T-cell (primary cell): ENCODE measurements around the gene ZMYM4. TPM values are rescaled to one million over a fixed set of nuclear protein-coding genes. Genes with fewer than 3 reads are reported as not detected.

Experiments used
- ATAC-seq, 4 experiments: fragments of 200-7000 bp in 3 of 4; fragments of 150-1000 bp in 1 of 4; cut with Tn5 transposase; replicated peaks in 1 of 4; 1 replicate in 3 of 4; 2 replicates in 1 of 4; pipeline ENCODE4 v1.10.0; 2021; ENCODE audit warnings: moderate library complexity in 3 of 4, mild to moderate bottlenecking in 2 of 4, moderate number of reproducible peaks in 1 of 4
- CTCF ChIA-PET, 2 donors: fragments of 300-600 bp; sonication (Branson Sonifier 250); formaldehyde crosslinking; loops; one replicate each; lab custom pipeline; 2022; ENCODE audit warnings: antibody characterized with exemption in 2 of 2; lab: Charles Lee
- POLR2A ChIA-PET, 2 donors: fragments of 300-600 bp; sonication (Branson Sonifier 250); formaldehyde crosslinking; loops; one replicate each; lab custom pipeline; 2022; ENCODE audit warnings: antibody characterized with exemption in 2 of 2; lab: Charles Lee
- DNase-seq, 35 experiments: peaks; one replicate each; pipeline versions ENCODE4 v3.0.0 to v3.0.0-alpha.2; 2013 to 2023
- H3K27ac ChIP-seq: one replicate; pipeline ENCODE4 v1.5.1; 2013; ENCODE audit warnings: low read length
- H3K27me3 ChIP-seq, 2 experiments: replicated peaks in 1 of 2; 1 replicate in 1 of 2; 2 replicates in 1 of 2; pipeline versions ENCODE4 v1.6.1 to v1.7.0; 2013; ENCODE audit warnings: low read length in 1 of 2, mixed read lengths in 1 of 2; ENCODE audit not compliant: control insufficient read depth in 2 of 2, insufficient read depth in 2 of 2; ENCODE audit errors: extremely low read depth in 1 of 2
- H3K36me3 ChIP-seq, 2 donors: 1 replicate in 1 of 2; 2 replicates in 1 of 2; pipeline versions ENCODE4 v1.6.1 to v1.7.0; 2013; ENCODE audit warnings: low read length in 1 of 2; ENCODE audit not compliant: control insufficient read depth in 2 of 2, insufficient read depth in 1 of 2; ENCODE audit errors: extremely low read depth in 1 of 2
- H3K4me1 ChIP-seq, 2 experiments: 1 replicate in 1 of 2; 2 replicates in 1 of 2; pipeline versions ENCODE4 v1.6.1 to v1.7.0; 2013; ENCODE audit warnings: low read length in 2 of 2, mixed read lengths in 1 of 2; ENCODE audit not compliant: insufficient read depth in 2 of 2, control insufficient read depth in 1 of 2; ENCODE audit errors: extremely low read depth in 1 of 2
- H3K4me3 ChIP-seq, 2 donors: 1 replicate in 1 of 2; 2 replicates in 1 of 2; pipeline versions ENCODE4 v1.5.1 to v1.7.0; 2013; ENCODE audit warnings: mild to moderate bottlenecking in 2 of 2, low read length in 1 of 2, moderate library complexity in 1 of 2; ENCODE audit not compliant: control insufficient read depth in 1 of 2; ENCODE audit errors: extremely low read depth in 1 of 2
- H3K9me3 ChIP-seq: 2 replicates; pipeline ENCODE4 v1.7.0; 2013
- H3K27ac Mint-ChIP-seq, 2 donors: one replicate each; pipeline ENCODE4 v1.8.0; 2020 to 2021; ENCODE audit warnings: mild to moderate bottlenecking in 2 of 2, mixed read lengths in 2 of 2
- H3K27me3 Mint-ChIP-seq, 2 donors: one replicate each; pipeline ENCODE4 v1.8.0; 2021 to 2022; ENCODE audit warnings: mixed read lengths in 2 of 2
- H3K36me3 Mint-ChIP-seq: one replicate; pipeline ENCODE4 v1.8.0; 2021; ENCODE audit warnings: mixed read lengths
- H3K4me1 Mint-ChIP-seq, 3 donors: one replicate each; pipeline ENCODE4 v1.8.0; 2020 to 2022; ENCODE audit warnings: mixed read lengths in 3 of 3, mild to moderate bottlenecking in 1 of 3
- H3K4me3 Mint-ChIP-seq, 3 donors: one replicate each; pipeline ENCODE4 v1.8.0; 2020 to 2022; ENCODE audit warnings: mild to moderate bottlenecking in 3 of 3, mixed read lengths in 3 of 3, moderate library complexity in 3 of 3
- H3K9me3 Mint-ChIP-seq, 3 donors: one replicate each; pipeline ENCODE4 v1.8.0; 2020 to 2022; ENCODE audit warnings: mixed read lengths in 3 of 3
- WGBS: methylation state at CpG from one replicate; pipeline ENCODE4 v1.1.5; 2013; ENCODE audit warnings: missing lambda C conversion rate; ENCODE audit not compliant: insufficient coverage; 5-methylcytosine and 5-hydroxymethylcytosine counted together
- total RNA-seq, 35 experiments: library from RNA in 6 of 35; stranded (reverse) in 6 of 35; fragments of 120-200 nt in 1 of 35; gene quantifications; one replicate each; pipeline versions ENCODE4 v1.2.1 to v1.2.4 and lab custom pipeline; 2013 to 2026

Gene ZMYM4
- total RNA-seq, 5 donors from 2014 or later (not counting 1 experiment from before 2014, with no cell fraction given), result 28.7 to 41.7 (median 38.5) TPM

- Histone ChIP-seq H3K9me3 (no peaks in the 10 kb centered on the region), H3K4me3 (no peak overlapping the region), H3K27me3 (no peaks in the 10 kb centered on the region), H3K27ac (no peak overlapping the region), H3K4me1 (no peaks in the 10 kb centered on the region), H3K36me3 (no peaks in the 10 kb centered on the region)
- H3K4me3 Mint-ChIP-seq, result no peak overlapping the region
- peaks cover 4 to 16% (median 5%) of the 10 kb centered on the region in 3 donors for H3K4me1 Mint-ChIP-seq
- ChIA-PET POLR2A (no interaction called here), CTCF (no interaction called here)
- H3K9me3 Mint-ChIP-seq, result no peaks in the 10 kb centered on the region
- no peak for ATAC-seq
- H3K36me3 Mint-ChIP-seq, result peaks cover 19% of the 10 kb centered on the region
- WGBS, result 92% methylated on average over 6 of the region's 6 CpGs
- no peak for DNase-seq
- H3K27me3 Mint-ChIP-seq, result no peaks in the 10 kb centered on the region
- no peak overlapping the region for H3K27ac Mint-ChIP-seq
Observed at GRCh38 chr1:35350872-35351271, 82.4 kb downstream of the ZMYM4 start.

DNA sequence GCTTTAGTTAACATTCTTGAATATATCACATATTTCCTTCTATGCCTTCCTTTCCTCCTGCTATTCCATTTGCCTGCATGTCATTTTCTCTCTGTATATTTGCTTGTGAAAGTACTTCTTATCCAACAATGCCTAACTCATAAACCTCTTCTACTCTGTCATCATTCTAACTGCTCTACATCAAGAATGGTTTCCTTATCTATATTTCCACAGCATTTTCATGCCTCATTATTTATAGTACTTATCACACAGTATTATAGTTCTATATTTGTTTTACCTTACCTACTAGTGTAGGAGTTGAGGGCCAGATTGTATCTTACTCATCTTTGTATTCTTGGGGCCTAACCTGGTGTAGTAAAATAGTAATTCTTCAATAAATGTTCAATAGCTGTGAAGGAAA, 91.5 kb downstream of the ZMYM4 start:
- CTCF ChIA-PET, result no interaction called here
- POLR2A ChIA-PET, result no interaction called here
- Mint-ChIP-seq H3K9me3 (no peaks in the 10 kb centered on the region), H3K4me1 (peaks cover 8 to 19% (median 16%) of the 10 kb centered on the region in 3 donors), H3K27me3 (no peaks in the 10 kb centered on the region), H3K4me3 (no peak overlapping the region), H3K36me3 (peaks cover 34% of the 10 kb centered on the region), H3K27ac (no peak overlapping the region)
- H3K9me3 ChIP-seq, result no peaks in the 10 kb centered on the region
- H3K36me3 ChIP-seq, result peaks cover 0 to 6% of the 10 kb centered on the region in 2 donors
- H3K4me3 ChIP-seq, result no peak overlapping the region
- H3K27me3 ChIP-seq, result no peaks in the 10 kb centered on the region
- ATAC-seq (no peak), DNase-seq (no peak)
- H3K4me1 ChIP-seq, result no peaks in the 10 kb centered on the region
- no peak overlapping the region for H3K27ac ChIP-seq

DNA sequence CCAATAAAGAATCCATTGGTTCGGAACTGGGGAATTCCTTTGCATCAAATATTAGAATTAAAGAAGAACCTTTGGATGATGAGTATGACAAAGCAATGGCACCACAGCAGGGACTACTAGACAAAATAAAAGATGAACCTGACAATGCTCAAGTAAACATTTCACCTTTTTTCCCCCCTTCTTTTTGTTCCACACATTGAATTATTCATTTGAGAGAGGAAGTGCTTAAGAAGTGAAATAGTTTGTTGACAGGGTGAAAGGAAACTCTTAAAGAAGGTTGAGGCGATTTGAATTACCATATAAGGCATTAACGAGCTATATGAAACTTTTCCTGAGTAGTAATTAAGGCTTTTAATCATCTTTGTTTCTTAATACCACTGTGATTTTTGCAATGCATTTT, 93.1 kb downstream of the ZMYM4 start:
- ATAC-seq (no peak), DNase-seq (no peak)
- Mint-ChIP-seq H3K4me3 (no peak overlapping the region), H3K36me3 (peaks cover 32% of the 10 kb centered on the region), H3K9me3 (no peaks in the 10 kb centered on the region), H3K4me1 (peaks cover 8 to 19% (median 16%) of the 10 kb centered on the region in 3 donors), H3K27ac (no peak overlapping the region), H3K27me3 (no peaks in the 10 kb centered on the region)
- no CpG with 5 or more reads among the region's 3 CpGs for WGBS
- no peaks in the 10 kb centered on the region for H3K27me3 ChIP-seq
- H3K27ac ChIP-seq, result no peak overlapping the region
- H3K9me3 ChIP-seq, result no peaks in the 10 kb centered on the region
- no peaks in the 10 kb centered on the region for H3K4me1 ChIP-seq
- ChIA-PET CTCF (interaction anchor here in 1 of 2 donors (0.6 kb wide), 1 partner anchor 95 kb away, joined by 3 read pairs; no protein-coding TSS in a partner anchor), POLR2A (interaction anchor here in 1 of 2 donors (0.7 kb wide), 1 partner anchor 10 kb away, joined by 4 read pairs; no protein-coding TSS in a partner anchor)
- H3K36me3 ChIP-seq, result peaks cover 0 to 6% of the 10 kb centered on the region in 2 donors
- H3K4me3 ChIP-seq, result no peak overlapping the region

- H3K4me1 ChIP-seq, result no peaks in the 10 kb centered on the region
- peaks cover 0 to 6% of the 10 kb centered on the region in 2 donors for H3K36me3 ChIP-seq
- H3K9me3 ChIP-seq, result no peaks in the 10 kb centered on the region
- Mint-ChIP-seq H3K4me1 (peaks cover 6 to 19% (median 6%) of the 10 kb centered on the region in 3 donors), H3K27ac (no peak overlapping the region), H3K27me3 (no peaks in the 10 kb centered on the region), H3K4me3 (no peak overlapping the region), H3K9me3 (no peaks in the 10 kb centered on the region), H3K36me3 (peaks cover 28% of the 10 kb centered on the region)
- CTCF ChIA-PET, result interaction anchor here in 1 of 2 donors (0.7 kb wide), 1 partner anchor 1860 kb away, joined by 4 read pairs; no protein-coding TSS in a partner anchor
- no peak for DNase-seq
- no peak overlapping the region for H3K4me3 ChIP-seq
- no peak overlapping the region for H3K27ac ChIP-seq
- no CpG with 5 or more reads among the region's 3 CpGs for WGBS
- no peak for ATAC-seq
- no peaks in the 10 kb centered on the region for H3K27me3 ChIP-seq
- POLR2A ChIA-PET, result no interaction called here
Observed at GRCh38 chr1:35364741-35365140, 96.2 kb downstream of the ZMYM4 start.

GRCh38 chr1:35367914-35368313, 99.4 kb downstream of the ZMYM4 start:
- Mint-ChIP-seq H3K4me3 (no peak overlapping the region), H3K27me3 (no peaks in the 10 kb centered on the region)
- CTCF ChIA-PET, result no interaction called here

DNA sequence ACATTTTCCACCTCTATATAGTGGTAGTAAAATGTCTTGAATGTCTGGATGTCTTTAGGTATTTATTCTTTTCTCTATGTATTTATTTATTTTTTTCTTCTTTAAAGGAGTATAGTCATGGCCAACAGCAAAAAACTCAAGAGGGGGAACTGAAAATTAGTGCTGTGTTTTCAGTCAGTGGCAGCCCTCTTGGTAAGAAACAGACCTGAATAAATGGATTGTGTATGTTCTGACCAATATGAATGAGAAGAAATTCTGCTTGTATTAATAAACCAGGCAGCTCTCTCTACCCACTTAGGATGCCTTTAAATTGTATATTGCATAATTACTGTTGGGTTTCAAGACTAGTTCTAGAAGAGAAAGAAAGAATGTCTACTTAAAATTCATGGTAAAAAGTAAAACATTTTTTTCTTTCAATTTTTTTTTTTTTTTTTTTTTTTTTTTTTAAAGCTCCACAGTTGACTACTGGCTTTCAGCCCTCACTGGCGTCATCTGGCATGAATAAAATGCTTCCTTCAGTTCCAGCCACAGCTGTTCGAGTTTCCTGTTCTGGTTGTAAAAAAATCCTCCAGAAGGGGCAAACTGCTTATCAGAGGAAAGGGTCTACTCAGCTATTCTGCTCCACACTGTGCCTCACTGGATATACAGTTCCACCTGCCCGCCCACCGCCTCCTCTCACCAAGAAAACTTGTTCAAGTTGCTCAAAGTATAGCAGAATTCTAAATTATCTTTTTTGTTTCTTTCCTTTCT, 101.6 kb downstream of the ZMYM4 start:
- H3K36me3 Mint-ChIP-seq, result peaks cover 15% of the 10 kb centered on the region
- no peak for ATAC-seq
- no peaks in the 10 kb centered on the region for H3K36me3 ChIP-seq
- ChIA-PET POLR2A (interaction anchor here (0.6 kb wide), 2 partner anchors 112 to 480 kb away, joined by 7 to 12 read pairs; no protein-coding TSS in a partner anchor), CTCF (interaction anchor here (0.6 kb wide), 3 partner anchors 14 to 1889 kb away, joined by 3 to 4 read pairs (median 3); no protein-coding TSS in a partner anchor)
- no peak overlapping the region for H3K27ac Mint-ChIP-seq
- WGBS, result 60% methylated on average over 2 of the region's 4 CpGs
- H3K9me3 Mint-ChIP-seq, result no peaks in the 10 kb centered on the region
- no peaks in the 10 kb centered on the region for H3K27me3 ChIP-seq
- H3K4me3 ChIP-seq, result no peak overlapping the region
- H3K4me1 ChIP-seq, result no peaks in the 10 kb centered on the region
- H3K9me3 ChIP-seq, result no peaks in the 10 kb centered on the region
- no peak overlapping the region for H3K27ac ChIP-seq
- no peak overlapping the region for H3K4me3 Mint-ChIP-seq
- no peak for DNase-seq
- no peaks in the 10 kb centered on the region for H3K27me3 Mint-ChIP-seq
- no peaks in the 10 kb centered on the region for H3K4me1 Mint-ChIP-seq

More at GRCh38 chr1:35367914-35368313, 99.4 kb downstream of the ZMYM4 start:
- H3K4me3 ChIP-seq, result no peak overlapping the region
- WGBS, result no CpG with 5 or more reads among the region's 2 CpGs
- DNase-seq, result no peak
- H3K36me3 Mint-ChIP-seq, result peaks cover 21% of the 10 kb centered on the region
- no peaks in the 10 kb centered on the region for H3K9me3 ChIP-seq
- H3K27ac Mint-ChIP-seq, result no peak overlapping the region
- no peaks in the 10 kb centered on the region for H3K9me3 Mint-ChIP-seq
- peaks cover 0 to 2% of the 10 kb centered on the region in 2 donors for H3K36me3 ChIP-seq
- peaks cover 0 to 7% (median 0%) of the 10 kb centered on the region in 3 donors for H3K4me1 Mint-ChIP-seq
- H3K27ac ChIP-seq, result no peak overlapping the region
- no peaks in the 10 kb centered on the region for H3K27me3 ChIP-seq
- H3K4me1 ChIP-seq, result no peaks in the 10 kb centered on the region
- ATAC-seq, result no peak
- POLR2A ChIA-PET, result no interaction called here
